Activated CD8-positive, alpha-beta T cell treated with anti-CD3 and anti-CD28 coated beads for 36 hours (primary cell): Measurements from ENCODE around the gene LIN28A. TPM values are rescaled to one million over a fixed set of nuclear protein-coding genes. Genes with fewer than 3 reads are reported as not detected.

Experiments used
- ATAC-seq: fragments of 200-7000 bp; cut with Tn5 transposase; one replicate; pipeline ENCODE4 v1.10.0; 2021; ENCODE audit warnings: mild to moderate bottlenecking, moderate library complexity
- CTCF ChIA-PET: fragments of 350-600 bp; sonication (Branson Sonifier 250); formaldehyde crosslinking; loops from one replicate; lab custom pipeline; 2021; ENCODE audit warnings: antibody characterized with exemption; lab: Charles Lee
- POLR2A ChIA-PET: fragments of 350-600 bp; sonication (Branson Sonifier 250); formaldehyde crosslinking; loops from one replicate; lab custom pipeline; 2021; ENCODE audit warnings: antibody characterized with exemption; lab: Charles Lee
- DNase-seq: peaks from one replicate; pipeline ENCODE4 v3.0.0-alpha.2; 2020
- H3K27ac Mint-ChIP-seq: one replicate; pipeline ENCODE4 v1.8.0; 2021; ENCODE audit warnings: mild to moderate bottlenecking, mixed read lengths
- H3K27me3 Mint-ChIP-seq: one replicate; pipeline ENCODE4 v1.8.0; 2021; ENCODE audit warnings: mixed read lengths
- H3K36me3 Mint-ChIP-seq: one replicate; pipeline ENCODE4 v1.8.0; 2021; ENCODE audit warnings: low read depth, mixed read lengths
- H3K4me1 Mint-ChIP-seq: one replicate; pipeline ENCODE4 v1.8.0; 2021; ENCODE audit warnings: low read depth, mixed read lengths
- H3K4me3 Mint-ChIP-seq: one replicate; pipeline ENCODE4 v1.8.0; 2021; ENCODE audit warnings: mild to moderate bottlenecking, moderate library complexity, mixed read lengths
- H3K9me3 Mint-ChIP-seq: one replicate; pipeline ENCODE4 v1.8.0; 2021; ENCODE audit warnings: mixed read lengths
- intact Hi-C: fragments of 100-400 bp; cut with micrococcal nuclease; formaldehyde crosslinking; loops from one replicate; pipeline ENCODE4 v1.10.0; 2022
- total RNA-seq, 2 experiments: library from RNA; stranded (reverse); gene quantifications; one replicate each; pipeline ENCODE4 v1.2.3, GENCODE V29; 2021
- TF ChIP-seq, protein P1 (sequence below): fragments of 200-600 bp; IDR thresholded peaks from one replicate; pipeline ENCODE4 v1.8.0; 2022; ENCODE audit warnings: antibody characterized with exemption, mild to moderate bottlenecking

The LIN28A gene
- total RNA-seq, 2 experiments from 2014 or later: not detected

DNA sequence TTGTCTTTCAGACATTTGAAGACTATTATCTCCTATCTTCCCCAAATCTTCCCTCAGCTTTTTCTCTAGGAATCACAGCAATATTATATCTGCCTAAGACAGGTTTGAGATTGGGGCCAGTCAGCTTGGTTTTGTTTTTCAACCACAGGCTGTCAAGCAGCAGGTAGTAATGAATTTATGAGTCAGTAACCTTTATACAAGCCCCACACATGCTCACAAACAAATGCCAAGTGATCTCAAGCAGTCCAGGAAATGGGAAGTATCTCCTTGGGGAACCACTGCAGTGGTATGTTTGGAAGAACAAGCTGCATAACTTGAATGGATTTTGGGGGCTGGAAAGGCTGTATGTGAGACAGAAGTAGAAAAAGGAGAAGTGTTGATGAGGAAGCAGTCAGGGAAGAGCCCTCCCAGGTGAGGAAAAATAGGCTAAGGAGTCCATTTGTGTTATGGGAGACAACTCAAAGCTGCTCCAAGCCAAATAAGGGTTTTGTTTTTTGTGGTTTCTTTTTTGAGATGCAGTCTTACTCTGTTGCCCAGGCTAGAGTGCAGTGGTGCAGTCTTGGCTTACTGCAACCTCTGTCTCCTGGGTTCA, 23.6 kb downstream of the LIN28A start:
- Mint-ChIP-seq H3K27ac (no peak overlapping the region), H3K4me3 (no peak overlapping the region), H3K9me3 (no peaks in the 10 kb centered on the region), H3K4me1 (peaks cover 19% of the 10 kb centered on the region), H3K27me3 (peaks cover 1% of the 10 kb centered on the region), H3K36me3 (peaks cover 20% of the 10 kb centered on the region)
- CTCF ChIA-PET: interaction anchor here (1.2 to 6.1 kb wide), 2 partner anchors 18 to 70 kb away, joined by 3 to 56 read pairs; no protein-coding TSS in a partner anchor
- ATAC-seq (no peak), DNase-seq (no peak)
- TF ChIP-seq, protein P1, sequence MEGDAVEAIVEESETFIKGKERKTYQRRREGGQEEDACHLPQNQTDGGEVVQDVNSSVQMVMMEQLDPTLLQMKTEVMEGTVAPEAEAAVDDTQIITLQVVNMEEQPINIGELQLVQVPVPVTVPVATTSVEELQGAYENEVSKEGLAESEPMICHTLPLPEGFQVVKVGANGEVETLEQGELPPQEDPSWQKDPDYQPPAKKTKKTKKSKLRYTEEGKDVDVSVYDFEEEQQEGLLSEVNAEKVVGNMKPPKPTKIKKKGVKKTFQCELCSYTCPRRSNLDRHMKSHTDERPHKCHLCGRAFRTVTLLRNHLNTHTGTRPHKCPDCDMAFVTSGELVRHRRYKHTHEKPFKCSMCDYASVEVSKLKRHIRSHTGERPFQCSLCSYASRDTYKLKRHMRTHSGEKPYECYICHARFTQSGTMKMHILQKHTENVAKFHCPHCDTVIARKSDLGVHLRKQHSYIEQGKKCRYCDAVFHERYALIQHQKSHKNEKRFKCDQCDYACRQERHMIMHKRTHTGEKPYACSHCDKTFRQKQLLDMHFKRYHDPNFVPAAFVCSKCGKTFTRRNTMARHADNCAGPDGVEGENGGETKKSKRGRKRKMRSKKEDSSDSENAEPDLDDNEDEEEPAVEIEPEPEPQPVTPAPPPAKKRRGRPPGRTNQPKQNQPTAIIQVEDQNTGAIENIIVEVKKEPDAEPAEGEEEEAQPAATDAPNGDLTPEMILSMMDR: no peak
- intact Hi-C loops: no loop called here
- POLR2A ChIA-PET: interaction anchor here (1.0 to 1.2 kb wide), 3 partner anchors 15 to 66 kb away, joined by 3 to 4 read pairs (median 3); no protein-coding TSS in a partner anchor

- Mint-ChIP-seq H3K36me3 (peaks cover 40% of the 10 kb centered on the region), H3K9me3 (no peaks in the 10 kb centered on the region), H3K4me3 (no peak overlapping the region), H3K27ac (no peak overlapping the region), H3K27me3 (no peaks in the 10 kb centered on the region), H3K4me1 (peaks cover 9% of the 10 kb centered on the region)
- DNase-seq: no peak
- intact Hi-C loops: no loop called here
- ChIA-PET POLR2A (no interaction called here), CTCF (interaction anchor here (1.4 kb wide), 1 partner anchor 21 kb away, joined by 4 read pairs; no protein-coding TSS in a partner anchor)
- TF ChIP-seq, protein P1: no peak
- ATAC-seq: no peak
Observed at GRCh38 chr1:26438041-26438440, 27.4 kb downstream of the LIN28A start.

DNA sequence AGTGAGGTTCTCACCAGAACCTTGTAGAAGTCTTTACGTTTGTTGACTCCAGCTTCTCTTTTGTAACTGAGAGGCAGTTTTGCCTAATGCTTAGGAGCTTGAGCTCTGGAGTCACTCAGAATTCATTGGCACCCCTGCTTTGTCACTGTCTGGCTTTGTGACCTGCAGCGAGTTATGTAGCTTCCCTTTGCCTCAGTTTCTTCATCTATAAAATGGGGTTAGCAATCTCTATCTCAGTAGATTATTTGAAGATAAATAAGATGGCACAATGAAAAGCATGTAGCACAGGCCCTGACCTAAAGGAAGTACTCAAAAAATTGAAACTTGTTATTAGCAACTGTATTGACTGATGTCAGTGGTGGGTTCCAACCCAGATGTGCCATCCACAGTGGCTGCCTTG, 29.6 kb downstream of the LIN28A start:
- ChIA-PET CTCF (interaction anchor here (2.7 kb wide), 1 partner anchor 23 kb away, joined by 10 read pairs; no protein-coding TSS in a partner anchor), POLR2A (no interaction called here)
- TF ChIP-seq, protein P1: no peak
- H3K9me3 Mint-ChIP-seq: no peaks in the 10 kb centered on the region
- H3K4me1 Mint-ChIP-seq: no peaks in the 10 kb centered on the region
- no peak overlapping the region for H3K4me3 Mint-ChIP-seq
- intact Hi-C loops: no loop called here
- no peaks in the 10 kb centered on the region for H3K27me3 Mint-ChIP-seq
- DNase-seq (no peak), ATAC-seq (no peak)
- H3K36me3 Mint-ChIP-seq: peaks cover 44% of the 10 kb centered on the region
- no peak overlapping the region for H3K27ac Mint-ChIP-seq

GRCh38 chr1:26449868-26450267, 39.3 kb downstream of the LIN28A start:
- Mint-ChIP-seq H3K27ac (no peak overlapping the region), H3K36me3 (peaks cover 29% of the 10 kb centered on the region), H3K4me1 (no peaks in the 10 kb centered on the region), H3K27me3 (no peaks in the 10 kb centered on the region), H3K9me3 (no peaks in the 10 kb centered on the region), H3K4me3 (no peak overlapping the region)
- CTCF ChIA-PET: interaction anchor here (2.5 to 2.8 kb wide), 2 partner anchors 21 to 33 kb away, joined by 8 to 10 read pairs; no protein-coding TSS in a partner anchor
- intact Hi-C loops: no loop called here
- ATAC-seq (no peak), DNase-seq (no peak)
- POLR2A ChIA-PET: interaction anchor here (1.1 kb wide), 1 partner anchor 16 kb away, joined by 3 read pairs; no protein-coding TSS in a partner anchor
- TF ChIP-seq, protein P1: no peak

- no peaks in the 10 kb centered on the region for H3K9me3 Mint-ChIP-seq
- H3K27ac Mint-ChIP-seq: no peak overlapping the region
- CTCF ChIA-PET: interaction anchor here (2.5 kb wide), 1 partner anchor 20 kb away, joined by 10 read pairs; no protein-coding TSS in a partner anchor
- DNase-seq: no peak
- peaks cover 35% of the 10 kb centered on the region for H3K36me3 Mint-ChIP-seq
- TF ChIP-seq, protein P1: no peak
- H3K27me3 Mint-ChIP-seq: no peaks in the 10 kb centered on the region
- no peak overlapping the region for H3K4me3 Mint-ChIP-seq
- intact Hi-C loops: no loop called here
- ATAC-seq: no peak
- H3K4me1 Mint-ChIP-seq: no peaks in the 10 kb centered on the region
- POLR2A ChIA-PET: interaction anchor here (1.6 kb wide), 1 partner anchor 19 kb away, joined by 4 read pairs; the partner anchor contains the start of gene DHDDS
Observed at GRCh38 chr1:26450908-26451307, 40.3 kb downstream of the LIN28A start.
